ENCODE data around the gene ZNF768.

ZNF768 gene

GRCh38 chr16:30570636-30571444, 44.5 kb upstream of the ZNF768 start:
- peak overlapping the region; percentile 78 for H3K4me2 ChIP-seq (ENCODE audit: insufficient read depth, low read length)
- peak overlapping the region; percentile 96 for H3K27ac ChIP-seq (ENCODE audit: low read length)
- no peaks in the 10 kb centered on the region for H3K9me3 ChIP-seq (ENCODE audit: insufficient read depth, low read length, severe bottlenecking)
- H3K36me3 ChIP-seq (ENCODE audit: insufficient read depth, low read length), result peaks cover 13% of the 10 kb centered on the region; the same call in 1 of the 2 replicates
- peaks cover 54% of the 10 kb centered on the region for H3K79me2 ChIP-seq (ENCODE audit: insufficient read depth, low read length)
- peaks cover 68% of the 10 kb centered on the region for H3K4me1 ChIP-seq (ENCODE audit: insufficient read depth, low read length)
- H3K27me3 ChIP-seq (ENCODE audit: insufficient read depth, low read length, poor library complexity), result no peaks in the 10 kb centered on the region
- ATAC-seq (ENCODE audit: insufficient read depth, low read depth) (no peak; the same call in 2 of the 3 replicates), DNase-seq (no peak)
- peak overlapping the region; percentile 94 for H3K9ac ChIP-seq (ENCODE audit: low read depth, low read length)
- H2AFZ ChIP-seq (ENCODE audit: low read depth, low read length), result peak overlapping the region; percentile 80
- H3K4me3 ChIP-seq (ENCODE audit: low read depth in 1 of 2, low read length in 2 of 2), result peak overlapping the region; percentile 52 to 92
- TF ChIP-seq CTCF (IDR thresholded peaks at IDR 0.05; ENCODE audit: borderline replicate concordance, extremely low read depth, low read length, poor library complexity, severe bottlenecking) (no peak), EZH2 (IDR thresholded peaks at IDR 0.05; ENCODE audit: borderline replicate concordance, low read depth, low read length, severe bottlenecking) (no peak)
- no peaks in the 10 kb centered on the region for H4K20me1 ChIP-seq (ENCODE audit: insufficient read depth, low read length)

- no peaks in the 10 kb centered on the region for H4K20me1 ChIP-seq (ENCODE audit: insufficient read depth, low read length)
- DNase-seq (no peak), ATAC-seq (ENCODE audit: insufficient read depth, low read depth) (no peak)
- H3K4me3 ChIP-seq (ENCODE audit: low read depth in 1 of 2, low read length in 2 of 2), result peak overlapping the region in 1 of 2 experiments; percentile 92; a peak in 2 of 4 replicates
- H3K36me3 ChIP-seq (ENCODE audit: insufficient read depth, low read length), result peaks cover 12% of the 10 kb centered on the region; the same call in 1 of the 2 replicates
- peaks cover 62% of the 10 kb centered on the region for H3K4me1 ChIP-seq (ENCODE audit: insufficient read depth, low read length)
- no peaks in the 10 kb centered on the region for H3K27me3 ChIP-seq (ENCODE audit: insufficient read depth, low read length, poor library complexity)
- peak overlapping the region; percentile 94 for H3K9ac ChIP-seq (ENCODE audit: low read depth, low read length)
- H3K4me2 ChIP-seq (ENCODE audit: insufficient read depth, low read length), result peak overlapping the region; percentile 78; the same call in 1 of the 2 replicates
- no peaks in the 10 kb centered on the region for H3K9me3 ChIP-seq (ENCODE audit: insufficient read depth, low read length, severe bottlenecking)
- H2AFZ ChIP-seq (ENCODE audit: low read depth, low read length), result no peak overlapping the region
- H3K27ac ChIP-seq (ENCODE audit: low read length), result no peak overlapping the region
- no peak for TF ChIP-seq CTCF (IDR thresholded peaks at IDR 0.05; ENCODE audit: borderline replicate concordance, extremely low read depth, low read length, poor library complexity, severe bottlenecking)
- no peak for TF ChIP-seq EZH2 (IDR thresholded peaks at IDR 0.05; ENCODE audit: borderline replicate concordance, low read depth, low read length, severe bottlenecking)
- H3K79me2 ChIP-seq (ENCODE audit: insufficient read depth, low read length), result peaks cover 46% of the 10 kb centered on the region
These were observed 43.6 kb upstream of the ZNF768 start for GRCh38 chr16:30569746-30570635.

- no peak for ATAC-seq (ENCODE audit: insufficient read depth, low read depth)
- DNase-seq, result no peak
- peaks cover 38% of the 10 kb centered on the region for H3K79me2 ChIP-seq (ENCODE audit: insufficient read depth, low read length)
- H3K4me2 ChIP-seq (ENCODE audit: insufficient read depth, low read length), result no peak overlapping the region
- no peak overlapping the region for H2AFZ ChIP-seq (ENCODE audit: low read depth, low read length)
- H3K9me3 ChIP-seq (ENCODE audit: insufficient read depth, low read length, severe bottlenecking), result no peaks in the 10 kb centered on the region
- H3K4me1 ChIP-seq (ENCODE audit: insufficient read depth, low read length), result peaks cover 55% of the 10 kb centered on the region
- no peak overlapping the region for H3K27ac ChIP-seq (ENCODE audit: low read length)
- H3K9ac ChIP-seq (ENCODE audit: low read depth, low read length), result no peak overlapping the region
- H3K27me3 ChIP-seq (ENCODE audit: insufficient read depth, low read length, poor library complexity), result no peaks in the 10 kb centered on the region
- no peaks in the 10 kb centered on the region for H4K20me1 ChIP-seq (ENCODE audit: insufficient read depth, low read length)
- no peak for TF ChIP-seq EZH2 (IDR thresholded peaks at IDR 0.05; ENCODE audit: borderline replicate concordance, low read depth, low read length, severe bottlenecking)
- TF ChIP-seq CTCF (IDR thresholded peaks at IDR 0.05; ENCODE audit: borderline replicate concordance, extremely low read depth, low read length, poor library complexity, severe bottlenecking), result no peak
- H3K4me3 ChIP-seq (ENCODE audit: low read depth in 1 of 2, low read length in 2 of 2), result no peak overlapping the region
- H3K36me3 ChIP-seq (ENCODE audit: insufficient read depth, low read length), result peaks cover 12% of the 10 kb centered on the region; the same call in 1 of the 2 replicates
These were observed 42.9 kb upstream of the ZNF768 start for GRCh38 chr16:30569281-30569680.
